HG03460 (cell line): ENCODE measurements around the gene VN1R5.
"Not testable (repeated sequence)": the region's sequence is repeated elsewhere in the genome, so short reads cannot be mapped to it uniquely, and the experiment has no call there.

ENCODE experiments used
- ATAC-seq: cut with Tn5 transposase; IDR thresholded peaks from one replicate; pipeline ENCODE4 v1.9.1; 2021; ENCODE audit not compliant: unreplicated experiment

VN1R5 gene

GRCh38 chr1:247255772-247256171 lies at the start of gene VN1R5:
VN1R5 (plus strand) TSS chr1:247256072.
- ATAC-seq, result not testable (repeated sequence)

- no peak for ATAC-seq
These were observed 46.5 kb upstream of the VN1R5 start for GRCh38 chr1:247209396-247209795.

GRCh38 chr1:247210062-247210375 lies 45.9 kb upstream of the VN1R5 start:
- no peak for ATAC-seq

GRCh38 chr1:247210376-247211117 lies 45.3 kb upstream of the VN1R5 start:
- peak; percentile 84 for ATAC-seq

GRCh38 chr1:247211339-247211738 lies 44.5 kb upstream of the VN1R5 start:
- no peak for ATAC-seq

GRCh38 chr1:247212012-247212411 lies 43.9 kb upstream of the VN1R5 start:
- peak; percentile 61 for ATAC-seq

GRCh38 chr1:247212627-247213617 lies 43.0 kb upstream of the VN1R5 start:
- no peak for ATAC-seq

- ATAC-seq, result no peak
These were observed 39.6 kb upstream of the VN1R5 start for GRCh38 chr1:247216261-247216660.

- no peak for ATAC-seq
These were observed 37.7 kb upstream of the VN1R5 start for GRCh38 chr1:247218121-247218651.

GRCh38 chr1:247220280-247220679 lies 35.6 kb upstream of the VN1R5 start:
- ATAC-seq, result not testable (repeated sequence)

- no peak for ATAC-seq
These were observed 33.0 kb upstream of the VN1R5 start for GRCh38 chr1:247222840-247223239.

- no peak for ATAC-seq
These were observed 31.1 kb upstream of the VN1R5 start for GRCh38 chr1:247224822-247225221.

GRCh38 chr1:247228133-247228532 lies 27.7 kb upstream of the VN1R5 start:
- ATAC-seq, result no peak

GRCh38 chr1:247241691-247242090 lies 14.2 kb upstream of the VN1R5 start:
- ATAC-seq, result no peak

GRCh38 chr1:247243524-247244137 lies 12.2 kb upstream of the VN1R5 start:
- ATAC-seq, result no peak

GRCh38 chr1:247246325-247247115 lies 9.4 kb upstream of the VN1R5 start:
- ATAC-seq, result no peak

GRCh38 chr1:247247568-247247967 lies 8.3 kb upstream of the VN1R5 start:
- no peak for ATAC-seq

GRCh38 chr1:247266053-247266452 lies 10.2 kb downstream of the VN1R5 start:
- no peak for ATAC-seq

- ATAC-seq, result no peak
These were observed 12.6 kb downstream of the VN1R5 start for GRCh38 chr1:247268390-247269045.

- ATAC-seq, result no peak
These were observed 13.3 kb downstream of the VN1R5 start for GRCh38 chr1:247269133-247269532.
